SH-SY5Y (cell line): ENCODE results near the gene MTUS2.

Experiments
- GATA2 ChIP-seq: IDR thresholded peaks from 2 replicates; pipeline ENCODE4 v1.6.1; 2011; ENCODE audit warnings: mild to moderate bottlenecking, low read depth, low read length
- GATA3 ChIP-seq: IDR thresholded peaks from 2 replicates; pipeline ENCODE4 v1.6.1; 2011; ENCODE audit warnings: low read depth, mild to moderate bottlenecking, low read length, moderate library complexity

DNA sequence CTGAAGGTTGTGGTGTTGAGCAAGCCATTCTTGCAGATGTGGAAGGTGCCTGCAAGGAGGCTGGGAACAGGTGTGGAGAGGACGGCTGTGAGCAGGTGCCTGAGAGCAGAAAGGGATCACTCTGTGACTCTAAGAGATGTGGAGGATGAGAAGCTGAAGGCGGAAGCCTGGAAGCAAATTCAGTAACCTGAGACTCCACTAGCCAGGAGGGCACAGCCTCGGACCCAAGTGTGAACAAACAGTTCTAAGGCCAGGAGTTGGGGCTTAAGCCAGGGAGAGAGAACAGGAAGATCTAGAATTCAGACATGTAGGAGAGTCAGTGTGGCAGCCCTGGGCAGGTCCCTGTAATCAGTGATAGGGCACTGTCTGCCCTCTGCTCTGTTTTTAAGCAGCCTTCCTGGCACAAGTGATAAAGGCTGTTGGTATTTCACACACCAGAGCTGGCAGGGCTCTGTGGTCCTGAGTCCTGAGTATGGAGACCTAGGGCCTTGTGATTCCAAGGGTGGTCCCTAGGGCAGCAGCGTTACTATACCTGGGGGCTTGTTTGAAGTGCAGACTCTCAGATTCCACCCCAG, 644.1 kb downstream of the MTUS2 start:
- TF ChIP-seq GATA2: no peak
- no peak for TF ChIP-seq GATA3
